Skeletal muscle tissue (tissue), 4 donors: ENCODE data around the gene SIDT1. TPM values are rescaled to one million over a fixed set of nuclear protein-coding genes. Genes with fewer than 3 reads are reported as not detected.
A peak's percentile ranks its signal among the peaks of the same experiment; 100 is the strongest.

Experiments
- H3K27ac ChIP-seq: one replicate; pipeline ENCODE4 v1.7.0; 2013; ENCODE audit warnings: mild to moderate bottlenecking, low read depth, low read length, inconsistent platforms
- H3K27me3 ChIP-seq, 3 donors: one replicate each; pipeline ENCODE4 v1.7.0; 2013; ENCODE audit warnings: low read length in 3 of 3; ENCODE audit not compliant: control insufficient read depth in 3 of 3, insufficient read depth in 3 of 3
- H3K36me3 ChIP-seq, 3 donors: one replicate each; pipeline ENCODE4 v1.7.0; 2013; ENCODE audit warnings: low read length in 3 of 3; ENCODE audit not compliant: control insufficient read depth in 3 of 3, insufficient read depth in 3 of 3
- H3K4me1 ChIP-seq, 3 donors: one replicate each; pipeline ENCODE4 v1.7.0; 2013; ENCODE audit warnings: low read length in 3 of 3, mild to moderate bottlenecking in 3 of 3; ENCODE audit not compliant: control insufficient read depth in 3 of 3, insufficient read depth in 3 of 3
- H3K4me3 ChIP-seq, 3 donors: one replicate each; pipeline ENCODE4 v1.7.0; 2013; ENCODE audit warnings: low read length in 3 of 3
- H3K9ac ChIP-seq, 3 donors: one replicate each; pipeline ENCODE4 v1.7.0; 2013; ENCODE audit warnings: low read length in 3 of 3, mild to moderate bottlenecking in 3 of 3, moderate library complexity in 2 of 3, low read depth in 1 of 3
- H3K9me3 ChIP-seq, 3 donors: one replicate each; pipeline ENCODE4 v1.7.0; 2013; ENCODE audit warnings: low read length in 3 of 3; ENCODE audit not compliant: control insufficient read depth in 3 of 3
- total RNA-seq: library from RNA; depleted of rRNA; stranded (reverse); fragments of >200 nt; gene quantifications from one replicate; pipeline ENCODE4 v1.2.3, GENCODE V29; 2014
- donor health status: Osteomylitis.

SIDT1 gene
- 2.1 TPM for total RNA-seq

DNA sequence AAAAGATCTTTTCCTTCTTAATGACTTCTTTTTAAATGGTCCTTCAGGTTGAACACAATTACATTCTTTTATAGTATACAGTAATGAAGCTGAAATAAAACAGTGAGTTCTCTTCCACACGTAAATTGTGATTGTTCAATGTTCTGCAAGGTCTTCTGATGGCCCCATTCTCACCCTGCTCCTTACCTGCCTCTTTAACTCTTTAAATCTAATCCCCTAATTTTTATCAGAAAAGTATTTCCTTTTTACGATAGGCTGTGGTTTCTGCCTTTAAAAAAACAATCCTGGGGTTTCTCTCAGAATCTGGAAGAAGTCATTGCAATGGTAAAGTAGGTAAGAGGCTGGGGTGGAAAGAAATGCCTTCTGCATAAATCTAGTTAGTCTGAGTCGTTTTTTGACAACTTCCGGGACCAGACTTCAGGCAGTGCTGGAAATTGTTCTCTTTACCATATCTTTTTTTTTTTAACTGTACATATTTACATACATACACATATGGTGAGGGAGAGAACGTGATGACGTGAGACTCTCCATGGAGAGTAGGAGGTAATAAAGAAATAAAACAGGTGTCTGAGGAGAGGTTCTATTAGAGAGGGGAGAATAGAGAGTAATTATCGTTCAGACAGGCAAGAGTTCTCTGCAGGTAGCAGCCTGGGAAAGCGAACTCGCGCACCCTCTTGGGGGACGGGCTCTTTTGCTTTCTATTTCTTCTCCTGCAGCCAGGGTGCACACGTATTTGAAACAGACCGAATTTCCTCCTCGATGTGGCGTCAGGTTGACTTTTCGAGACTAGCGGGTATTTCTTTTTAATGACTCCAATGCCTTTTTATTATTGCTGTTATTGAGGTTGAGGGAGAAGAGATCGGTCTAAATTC, at the start of gene SIDT1:
SIDT1 (plus strand) TSS at position 730 of the 872 bp plus-strand sequence. CDS start 467 bp downstream, outside the sequence.
- peaks cover 20 to 32% (median 23%) of the 10 kb centered on the region in 3 donors for H3K27me3 ChIP-seq
- H3K36me3 ChIP-seq = no peaks in the 10 kb centered on the region
- H3K9me3 ChIP-seq = no peaks in the 10 kb centered on the region
- H3K4me3 ChIP-seq = peak within 1 kb of the TSS; percentile 72 to 78 (median 74)
- no peak within 1 kb of the TSS for H3K27ac ChIP-seq
- peak within 1 kb of the TSS; percentile 60 to 72 (median 69) for H3K9ac ChIP-seq
- peaks cover 5 to 13% (median 12%) of the 10 kb centered on the region in 3 donors for H3K4me1 ChIP-seq

DNA sequence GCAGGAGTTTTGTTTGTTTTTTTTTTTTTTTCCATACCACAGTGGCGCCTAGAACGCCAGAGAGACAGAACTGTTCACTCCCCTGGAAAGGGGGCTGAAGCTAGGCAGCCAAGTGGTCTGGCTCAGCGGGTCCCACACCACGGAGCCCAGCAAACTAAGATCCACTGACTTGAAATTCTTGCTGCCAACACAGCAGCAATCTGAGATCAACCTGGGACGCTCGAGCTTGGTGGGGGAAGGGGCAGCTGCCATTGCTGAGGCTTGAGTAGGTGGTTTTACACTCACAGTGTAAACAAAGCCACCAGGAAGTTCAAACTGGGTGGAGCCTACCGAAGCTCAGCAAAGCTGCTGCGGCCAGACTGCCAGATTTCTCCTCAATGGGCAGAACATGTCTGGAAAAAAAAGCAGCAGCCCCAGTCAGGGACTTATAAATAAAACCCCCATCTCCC, 47.2 kb upstream of the SIDT1 start:
- Histone ChIP-seq H3K27me3 (no peaks in the 10 kb centered on the region), H3K36me3 (peaks cover 2 to 10% (median 6%) of the 10 kb centered on the region in 3 donors), H3K4me1 (no peaks in the 10 kb centered on the region), H3K27ac (no peak overlapping the region), H3K9ac (no peak overlapping the region), H3K4me3 (no peak overlapping the region), H3K9me3 (no peaks in the 10 kb centered on the region)

DNA sequence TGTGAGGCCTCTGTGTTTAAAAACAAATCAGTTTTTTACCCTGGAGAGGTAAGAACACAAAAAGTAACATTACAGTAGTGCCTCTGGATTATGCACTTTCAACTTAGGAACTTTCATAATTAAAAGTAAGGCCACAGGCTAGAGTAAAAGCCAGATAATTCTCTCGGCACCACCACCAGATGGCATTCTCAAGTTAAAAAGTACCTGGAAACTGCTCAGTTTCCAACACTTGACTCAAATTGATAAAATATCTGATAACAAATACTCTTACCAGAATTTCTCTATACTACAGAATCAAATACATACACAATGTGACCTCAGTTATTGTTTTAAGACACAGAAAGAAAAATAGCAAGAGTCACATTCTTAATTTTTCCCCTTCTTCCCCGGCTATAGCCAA, 37.3 kb upstream of the SIDT1 start:
- Histone ChIP-seq H3K27me3 (no peaks in the 10 kb centered on the region), H3K4me3 (no peak overlapping the region), H3K36me3 (peaks cover 0 to 14% (median 9%) of the 10 kb centered on the region in 3 donors), H3K4me1 (no peaks in the 10 kb centered on the region), H3K27ac (no peak overlapping the region), H3K9ac (no peak overlapping the region), H3K9me3 (no peaks in the 10 kb centered on the region)

- Histone ChIP-seq H3K27me3 (no peaks in the 10 kb centered on the region), H3K27ac (no peak overlapping the region), H3K36me3 (peaks cover 0 to 14% (median 5%) of the 10 kb centered on the region in 3 donors), H3K4me1 (no peaks in the 10 kb centered on the region), H3K4me3 (no peak overlapping the region), H3K9me3 (no peaks in the 10 kb centered on the region), H3K9ac (no peak overlapping the region)
Observed at GRCh38 chr3:113496924-113497323, 35.4 kb upstream of the SIDT1 start.

DNA sequence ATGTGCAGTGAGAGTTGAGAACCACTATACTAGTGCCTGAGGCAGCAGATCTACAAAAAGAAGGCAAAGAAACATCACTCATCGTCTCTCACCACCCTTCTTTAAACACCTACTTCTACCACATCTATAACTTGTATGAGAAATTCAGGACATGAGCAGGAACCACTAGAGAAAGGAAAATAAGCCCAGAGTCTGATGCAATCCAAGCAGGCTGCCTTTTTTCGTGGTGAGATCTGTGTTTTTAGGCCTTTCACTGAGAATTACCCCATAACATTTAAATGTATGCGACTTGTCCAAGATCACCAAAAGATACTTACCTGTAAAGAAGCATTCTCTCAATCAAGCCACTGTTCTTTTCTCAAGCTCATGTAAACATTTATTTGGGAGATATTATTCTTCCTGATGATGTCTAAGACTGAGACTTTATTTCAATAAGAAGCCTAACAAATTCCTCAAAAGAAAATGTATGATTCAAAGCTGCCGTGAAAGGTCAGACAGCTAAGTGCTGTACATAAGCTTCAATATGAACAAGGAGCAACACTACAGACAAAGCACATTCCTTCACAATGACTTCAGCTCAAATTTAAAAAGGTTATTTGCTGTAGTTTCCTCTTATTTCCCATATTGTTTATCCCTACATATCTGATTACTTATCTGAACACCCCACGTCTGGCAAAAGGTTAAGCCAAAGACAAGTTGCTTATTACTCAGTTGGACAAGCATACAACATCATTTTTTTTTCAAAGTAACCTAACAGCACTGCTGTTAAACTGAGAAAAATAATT, 33.9 kb upstream of the SIDT1 start:
- Histone ChIP-seq H3K27ac (no peak overlapping the region), H3K27me3 (no peaks in the 10 kb centered on the region), H3K9ac (no peak overlapping the region), H3K9me3 (no peaks in the 10 kb centered on the region), H3K4me1 (no peaks in the 10 kb centered on the region), H3K4me3 (no peak overlapping the region), H3K36me3 (peaks cover 0 to 14% (median 5%) of the 10 kb centered on the region in 3 donors)

- no peaks in the 10 kb centered on the region for H3K27me3 ChIP-seq
- no peaks in the 10 kb centered on the region for H3K9me3 ChIP-seq
- no peak overlapping the region for H3K27ac ChIP-seq
- H3K9ac ChIP-seq = no peak overlapping the region
- no peak overlapping the region for H3K4me3 ChIP-seq
- H3K4me1 ChIP-seq = no peaks in the 10 kb centered on the region
- H3K36me3 ChIP-seq = peaks cover 0 to 14% (median 5%) of the 10 kb centered on the region in 3 donors
Observed at GRCh38 chr3:113499081-113499480, 33.3 kb upstream of the SIDT1 start.

DNA sequence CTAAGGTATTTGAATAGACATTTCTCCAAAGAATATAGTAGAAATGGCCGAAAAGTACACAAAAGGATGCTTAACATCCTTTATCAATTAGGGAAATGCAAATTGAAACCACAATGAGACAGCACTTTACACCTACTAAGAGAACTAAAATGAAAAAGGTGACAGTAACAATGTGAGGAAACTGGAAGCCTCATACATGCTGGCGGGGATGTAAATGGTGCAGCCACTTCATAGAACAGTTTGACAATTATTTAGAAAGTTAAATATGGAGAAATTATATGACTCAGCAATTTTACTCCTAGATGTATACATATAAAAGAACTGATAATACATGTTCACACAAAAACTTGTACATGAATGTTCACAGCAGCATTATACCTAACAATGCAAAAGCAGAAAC, 30.8 kb upstream of the SIDT1 start:
- no peaks in the 10 kb centered on the region for H3K4me1 ChIP-seq
- H3K9me3 ChIP-seq = no peaks in the 10 kb centered on the region
- no peak overlapping the region for H3K27ac ChIP-seq
- H3K9ac ChIP-seq = no peak overlapping the region
- peaks cover 0 to 22% (median 11%) of the 10 kb centered on the region in 3 donors for H3K36me3 ChIP-seq
- no peak overlapping the region for H3K4me3 ChIP-seq
- H3K27me3 ChIP-seq = no peaks in the 10 kb centered on the region

- H3K27ac ChIP-seq = no peak overlapping the region
- peaks cover 0 to 8% (median 5%) of the 10 kb centered on the region in 3 donors for H3K36me3 ChIP-seq
- no peaks in the 10 kb centered on the region for H3K4me1 ChIP-seq
- no peak overlapping the region for H3K9ac ChIP-seq
- no peaks in the 10 kb centered on the region for H3K9me3 ChIP-seq
- H3K27me3 ChIP-seq = no peaks in the 10 kb centered on the region
- no peak overlapping the region for H3K4me3 ChIP-seq
Observed at GRCh38 chr3:113505867-113506266, 26.5 kb upstream of the SIDT1 start.

- Histone ChIP-seq H3K9me3 (no peaks in the 10 kb centered on the region), H3K4me1 (no peaks in the 10 kb centered on the region), H3K27me3 (no peaks in the 10 kb centered on the region), H3K9ac (no peak overlapping the region), H3K27ac (no peak overlapping the region), H3K36me3 (peaks cover 0 to 8% (median 5%) of the 10 kb centered on the region in 3 donors), H3K4me3 (no peak overlapping the region)
Observed at GRCh38 chr3:113507501-113508067, 24.8 kb upstream of the SIDT1 start.
